HTERT RPE-1 (cell line): ENCODE results near the gene CNOT9.
"Not testable (repeated sequence)": the region's sequence is repeated elsewhere in the genome, so short reads cannot be mapped to it uniquely, and the experiment has no call there.

Source experiments
- in situ Hi-C: fragments of 300-500 bp; cut with MboI; formaldehyde crosslinking; loops from 4 replicates; pipeline ENCODE4 v1.14.3; 2020; ENCODE audit warnings: low sequenced_read_pairs

Gene CNOT9, protein sequence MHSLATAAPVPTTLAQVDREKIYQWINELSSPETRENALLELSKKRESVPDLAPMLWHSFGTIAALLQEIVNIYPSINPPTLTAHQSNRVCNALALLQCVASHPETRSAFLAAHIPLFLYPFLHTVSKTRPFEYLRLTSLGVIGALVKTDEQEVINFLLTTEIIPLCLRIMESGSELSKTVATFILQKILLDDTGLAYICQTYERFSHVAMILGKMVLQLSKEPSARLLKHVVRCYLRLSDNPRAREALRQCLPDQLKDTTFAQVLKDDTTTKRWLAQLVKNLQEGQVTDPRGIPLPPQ

DNA sequence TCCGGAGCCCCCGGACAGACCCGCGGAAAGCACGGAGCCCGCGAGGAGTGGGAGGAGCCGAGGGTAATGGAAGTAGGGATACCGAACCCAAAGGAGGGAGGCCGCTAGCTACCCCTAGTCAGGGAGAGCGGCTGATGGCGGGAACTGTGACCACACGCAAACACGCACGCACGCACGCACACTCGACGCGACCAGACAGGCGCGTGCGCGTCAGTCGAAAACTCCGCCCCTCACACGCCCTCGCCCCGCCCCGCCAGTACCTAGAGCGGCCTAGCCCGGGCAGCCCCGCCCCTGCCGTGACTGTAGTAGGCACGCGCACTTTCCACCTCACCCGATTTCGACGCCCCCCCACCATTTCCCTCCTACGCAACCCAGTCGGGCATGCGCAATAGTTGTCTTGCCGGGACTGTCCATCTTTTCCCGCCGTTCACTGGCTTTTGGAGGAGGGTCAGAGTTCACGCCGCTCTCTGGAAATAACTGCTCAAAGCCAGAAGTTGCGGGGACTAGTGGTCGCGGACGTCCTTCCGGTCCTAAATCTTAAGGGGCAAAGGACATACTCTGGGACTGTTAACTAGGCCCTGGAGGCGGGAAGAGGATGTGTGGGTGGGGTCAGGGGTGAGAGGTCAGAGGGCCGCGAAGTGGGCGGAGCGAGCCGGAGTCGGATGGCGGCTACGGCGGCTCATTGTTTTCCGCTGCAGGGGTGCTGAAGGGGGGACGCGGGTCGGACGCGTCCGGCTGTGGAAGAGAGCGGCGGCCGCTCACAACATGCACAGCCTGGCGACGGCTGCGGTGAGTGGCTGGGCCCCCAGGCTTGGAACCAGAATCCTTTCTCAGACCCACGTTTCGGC lies at the start of gene CNOT9, which contains the start of gene USP37:
CNOT9 (plus strand) TSS at position 650 of the 848 bp plus-strand sequence; CDS start at position 766, 116 bp downstream.
USP37 (minus strand) TSS at position 162 of the 848 bp plus-strand sequence. CDS start 9,698 bp downstream, outside the sequence.
- in situ Hi-C loops = no loop called here

DNA sequence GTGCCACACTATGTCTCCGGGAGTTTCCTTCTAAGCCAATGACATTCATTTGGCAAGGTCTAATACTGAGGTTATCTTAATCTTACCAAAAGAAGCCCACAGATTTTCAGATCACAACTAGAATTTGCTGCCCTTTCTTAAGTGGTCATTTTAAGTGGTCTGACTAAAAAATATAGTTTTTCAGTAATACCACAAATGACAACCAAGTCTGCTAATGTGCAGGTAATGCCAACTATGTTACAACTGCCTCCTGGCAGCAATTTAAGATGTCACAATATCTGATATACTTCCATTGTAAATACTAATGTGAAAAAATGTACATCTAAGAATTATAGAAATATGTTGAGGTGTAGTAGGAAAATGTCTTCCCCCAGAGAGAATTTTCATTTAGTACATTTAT lies 49.8 kb upstream of the CNOT9 start:
- in situ Hi-C loops = no loop called here

DNA sequence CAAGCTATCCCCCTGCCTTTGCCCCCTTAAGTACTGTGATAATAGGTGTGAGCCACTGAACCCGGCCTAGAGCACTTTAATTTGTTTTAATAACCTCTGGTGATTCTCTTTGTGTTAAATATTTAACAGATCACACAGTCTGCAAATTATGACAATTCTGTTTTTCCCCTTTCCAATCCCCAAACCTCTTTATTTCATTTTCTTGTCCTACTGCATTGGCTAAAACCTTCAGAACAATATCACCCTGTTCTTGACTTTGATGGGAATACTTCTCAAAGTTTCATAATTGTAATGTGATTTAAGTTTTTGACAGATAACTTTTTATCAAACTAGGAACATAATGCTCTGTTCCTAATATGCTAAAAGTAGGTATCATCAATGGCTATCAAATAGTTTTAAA lies 45.0 kb upstream of the CNOT9 start:
- in situ Hi-C loops = no loop called here

DNA sequence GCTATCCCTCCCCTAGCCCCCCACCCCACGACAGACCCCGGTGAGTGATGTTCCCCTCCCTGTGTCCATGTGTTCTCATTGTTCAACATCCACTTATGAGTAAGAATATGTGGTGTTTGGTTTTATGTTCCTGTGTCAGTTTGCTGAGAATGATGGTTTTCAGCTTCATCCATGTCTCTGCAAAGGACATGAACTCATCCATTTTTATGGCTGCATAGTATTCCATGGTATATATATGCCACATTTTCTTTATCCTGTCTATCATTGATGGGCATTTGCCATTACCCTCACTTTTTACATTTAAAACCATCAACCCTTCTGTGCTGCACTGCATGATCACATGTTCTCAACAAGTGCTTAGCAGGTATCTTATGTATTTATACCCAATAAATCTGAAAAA lies 40.2 kb upstream of the CNOT9 start:
- in situ Hi-C loops = not testable (repeated sequence)

DNA sequence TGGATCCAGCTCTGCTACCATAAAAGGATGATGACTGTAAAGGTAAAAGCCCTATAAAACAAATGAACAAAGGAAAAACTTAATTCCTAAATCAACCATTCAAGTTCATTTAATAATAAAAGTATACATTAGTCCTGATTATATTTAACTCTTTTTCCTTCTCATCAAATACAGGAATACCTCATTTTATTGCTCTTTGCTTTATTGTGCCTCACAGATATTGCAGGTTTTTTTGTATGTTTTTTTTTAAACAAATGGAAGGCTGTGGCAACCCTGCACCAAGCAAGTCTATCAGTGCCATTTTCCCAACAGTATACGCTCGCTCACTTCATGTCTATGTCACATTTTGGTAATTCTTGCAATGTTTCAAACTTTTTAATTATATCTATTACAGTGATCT lies 38.6 kb upstream of the CNOT9 start:
- in situ Hi-C loops = no loop called here

DNA sequence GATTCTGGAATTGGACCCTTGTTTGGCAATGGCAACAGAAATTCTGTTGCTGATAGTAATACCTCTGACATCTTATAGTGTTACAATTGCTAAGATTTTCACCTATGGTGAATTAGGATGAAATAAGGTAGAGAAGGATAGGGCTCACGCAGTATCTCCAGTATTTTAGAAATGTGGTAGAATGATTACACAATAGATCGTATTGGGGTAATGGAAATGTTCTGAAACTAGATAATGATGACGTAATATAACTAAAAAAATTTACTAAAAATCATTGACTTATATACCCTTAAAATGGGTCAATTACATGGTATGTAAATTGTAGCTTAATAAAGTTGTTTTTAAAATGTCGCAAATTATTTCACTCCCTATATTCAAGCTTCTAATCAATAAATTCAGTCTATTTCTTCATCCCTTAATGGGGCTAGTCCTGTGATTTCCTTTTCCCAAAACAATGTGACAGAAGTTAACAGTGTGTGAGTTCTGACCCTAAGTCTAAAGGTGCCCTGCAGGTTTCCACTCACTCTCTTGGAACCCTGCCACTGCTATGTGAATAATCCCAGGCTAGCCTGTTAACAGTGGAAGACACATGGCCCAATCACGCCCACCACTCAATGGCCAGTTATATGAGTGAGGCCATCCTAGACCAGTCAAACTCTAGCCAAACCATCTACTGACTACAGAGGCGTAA lies 31.7 kb upstream of the CNOT9 start:
- in situ Hi-C loops = no loop called here

DNA sequence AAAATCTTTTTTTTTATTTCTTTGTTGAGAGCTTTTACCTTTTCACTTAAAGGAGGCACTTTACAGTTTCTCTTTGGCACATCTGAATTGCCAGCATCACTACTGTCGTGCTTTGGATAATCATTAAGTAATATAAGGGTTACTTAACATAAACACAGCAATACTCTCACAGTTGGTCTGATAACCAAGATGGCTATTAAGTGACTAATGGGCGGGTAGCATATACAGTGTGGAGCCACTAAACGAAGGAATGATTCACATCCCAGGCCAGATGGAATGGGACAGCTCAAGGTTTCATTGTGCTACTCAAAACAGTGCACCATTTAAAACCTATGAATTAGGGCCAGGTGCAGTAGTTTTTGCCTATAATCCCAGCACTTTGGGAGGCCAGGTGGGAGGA lies 28.6 kb upstream of the CNOT9 start:
- in situ Hi-C loops = no loop called here

DNA sequence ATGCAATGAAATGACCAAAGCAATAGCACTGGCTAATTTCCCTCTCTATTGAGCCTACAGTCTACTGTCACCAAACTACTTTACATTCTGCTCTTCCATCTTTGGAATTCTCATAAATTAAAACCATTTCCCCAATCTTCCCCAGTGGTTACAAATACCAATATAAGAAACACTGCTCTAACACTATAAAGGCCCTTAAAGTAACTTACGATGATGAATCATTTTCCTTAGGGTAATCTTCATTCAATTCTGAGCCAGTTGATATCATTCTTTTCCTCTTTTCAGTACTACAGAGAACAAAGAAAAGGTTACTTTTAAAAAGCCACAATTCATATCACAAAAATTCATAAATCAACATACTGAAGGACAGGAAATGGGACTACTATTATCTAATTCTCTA lies 22.6 kb upstream of the CNOT9 start:
- in situ Hi-C loops = no loop called here

DNA sequence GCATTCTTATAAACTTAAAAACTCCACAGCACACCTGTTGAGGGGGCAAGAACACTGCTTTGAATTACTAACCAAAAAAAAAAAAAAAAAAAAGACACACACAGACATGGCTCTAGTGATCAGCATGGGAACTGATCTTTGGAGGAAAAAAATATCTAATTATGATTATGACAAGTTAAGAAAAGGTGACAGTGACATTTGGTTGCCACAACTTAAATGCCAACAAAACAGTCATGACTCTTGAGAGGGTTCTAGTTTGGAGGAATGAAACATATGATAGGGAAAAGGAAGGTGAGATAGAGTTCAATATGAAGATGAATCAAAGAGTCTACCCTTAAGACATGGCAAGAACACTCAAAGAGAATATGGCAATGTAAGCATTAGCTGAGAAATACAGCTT lies 21.1 kb upstream of the CNOT9 start:
- in situ Hi-C loops = no loop called here

DNA sequence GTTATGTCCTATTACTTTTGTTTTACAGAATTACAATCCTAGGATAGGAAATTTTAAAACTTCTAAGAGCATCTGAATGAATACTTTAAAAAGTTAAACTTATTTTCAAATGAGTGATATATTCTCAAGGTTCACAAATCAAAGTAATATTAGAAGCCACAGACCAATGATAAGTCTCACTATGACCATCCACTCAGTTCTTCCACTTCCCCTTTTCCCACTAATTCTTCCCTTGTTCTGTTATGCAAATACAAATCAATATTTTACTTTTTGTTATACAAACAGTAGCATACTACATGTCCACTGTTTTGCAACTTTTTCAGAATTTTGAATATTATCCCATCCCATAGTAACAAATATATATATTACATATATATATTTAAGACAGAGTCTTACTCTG lies 20.7 kb upstream of the CNOT9 start:
- in situ Hi-C loops = no loop called here

DNA sequence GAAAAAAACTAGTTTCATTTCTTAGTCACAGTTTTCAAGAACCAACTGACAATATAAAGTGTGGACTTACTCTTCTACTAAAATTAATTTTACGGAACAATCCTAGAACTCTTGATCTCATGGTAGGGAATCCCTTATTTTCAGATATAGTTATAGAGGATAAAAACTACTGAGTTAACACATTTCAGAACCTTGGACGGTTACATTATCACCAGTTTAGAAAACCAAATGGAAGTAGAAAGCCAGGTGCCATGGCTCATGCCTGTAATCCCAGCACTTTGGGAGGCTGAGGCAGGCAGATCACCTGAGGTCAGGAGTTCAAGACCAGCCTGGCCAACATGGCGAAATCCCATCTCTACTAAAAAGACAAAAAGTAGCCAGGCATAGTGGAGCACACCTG lies 14.4 kb upstream of the CNOT9 start:
- in situ Hi-C loops = not testable (repeated sequence)

DNA sequence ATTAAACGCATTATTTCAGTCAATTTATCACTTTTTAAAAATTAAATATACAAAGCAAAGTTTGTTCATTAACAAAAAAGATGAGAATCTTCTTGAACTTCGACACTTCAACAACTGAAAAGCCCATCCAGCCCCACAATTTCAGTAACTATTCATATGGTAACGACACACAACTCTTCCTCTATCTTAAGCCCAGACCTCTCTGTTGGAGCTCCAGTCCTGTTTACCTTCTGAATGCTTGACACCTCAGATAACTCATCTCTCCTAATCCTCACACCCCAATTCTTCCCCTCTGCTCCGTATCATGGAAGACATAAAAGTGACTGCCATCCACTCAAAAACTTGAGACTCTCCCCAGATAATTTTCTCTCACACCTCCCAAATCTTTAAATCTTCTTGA lies 13.1 kb upstream of the CNOT9 start:
- in situ Hi-C loops = no loop called here

DNA sequence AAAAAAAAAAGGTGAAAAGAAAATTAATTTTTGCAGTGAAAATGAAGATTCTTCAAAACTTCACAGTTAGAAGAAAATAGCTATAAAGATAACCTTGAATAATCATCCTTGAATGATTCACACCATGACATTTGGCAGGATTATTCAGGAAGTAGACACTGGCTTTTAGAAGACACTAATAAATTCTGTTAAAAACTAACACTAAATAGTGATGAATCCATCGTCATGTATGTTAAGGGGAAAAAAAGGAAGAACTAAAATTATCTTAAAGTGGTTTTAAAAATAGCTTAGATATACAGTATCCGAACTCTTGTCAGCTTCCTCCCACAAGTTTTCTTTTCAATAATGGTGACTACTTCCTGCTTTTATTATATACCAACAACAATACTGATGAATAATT lies 10.7 kb upstream of the CNOT9 start:
- in situ Hi-C loops = no loop called here

DNA sequence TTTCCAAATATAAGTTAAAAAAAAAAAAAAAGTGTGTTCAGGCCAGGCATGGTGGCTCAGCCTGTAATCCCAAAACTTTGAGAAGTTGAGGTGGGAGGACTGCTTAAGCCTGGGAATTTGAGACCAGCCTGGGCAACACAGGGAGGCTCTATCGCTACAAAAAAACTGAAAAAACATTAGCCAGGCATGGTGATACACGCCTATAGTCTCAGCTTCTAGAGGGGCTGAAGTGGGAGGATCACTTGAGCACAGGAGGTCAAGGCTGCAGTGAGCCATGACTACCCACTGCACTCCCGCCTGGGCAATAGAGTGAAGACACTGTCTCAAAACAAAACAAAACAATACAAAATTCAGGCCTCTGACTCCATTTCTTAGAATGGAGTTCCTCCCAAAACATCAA lies 9.7 kb upstream of the CNOT9 start:
- in situ Hi-C loops = no loop called here

DNA sequence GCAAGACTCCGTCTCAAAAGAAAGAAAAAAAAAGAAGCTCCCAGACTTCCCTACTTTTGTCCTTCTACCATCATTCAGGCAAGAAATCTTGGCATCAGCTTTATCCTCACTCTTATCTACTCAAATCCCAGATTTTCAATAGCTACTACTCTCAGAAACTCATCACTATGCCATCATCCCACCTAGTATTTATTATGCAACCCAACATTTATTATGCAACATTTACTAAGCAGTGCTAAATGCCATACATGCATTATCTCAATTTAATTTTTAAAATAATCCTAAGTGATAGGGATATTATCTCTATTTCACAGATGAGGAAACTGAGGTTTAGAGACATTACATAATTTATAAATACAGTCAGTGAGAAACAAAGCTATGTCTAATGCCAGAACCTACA lies 4.6 kb upstream of the CNOT9 start:
- in situ Hi-C loops = no loop called here

DNA sequence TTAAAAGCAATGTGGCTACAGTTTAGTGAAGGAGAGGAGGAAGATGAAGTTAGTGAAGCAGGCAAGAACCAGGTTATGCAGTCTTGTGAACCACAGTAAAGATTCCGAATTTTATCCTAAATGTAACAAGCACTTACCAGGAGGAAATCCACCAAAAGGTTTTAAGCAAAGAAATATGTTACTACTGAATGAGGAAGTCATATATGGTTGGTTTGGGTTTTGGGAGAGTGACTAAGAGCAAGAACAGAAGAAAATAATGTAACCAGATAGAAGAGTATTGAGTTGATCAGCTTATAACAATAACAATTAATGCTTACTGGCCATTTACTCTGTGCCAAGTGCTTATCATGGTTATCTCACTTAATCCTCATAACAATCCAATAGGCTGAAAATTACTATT lies 2.3 kb upstream of the CNOT9 start:
- in situ Hi-C loops = no loop called here

DNA sequence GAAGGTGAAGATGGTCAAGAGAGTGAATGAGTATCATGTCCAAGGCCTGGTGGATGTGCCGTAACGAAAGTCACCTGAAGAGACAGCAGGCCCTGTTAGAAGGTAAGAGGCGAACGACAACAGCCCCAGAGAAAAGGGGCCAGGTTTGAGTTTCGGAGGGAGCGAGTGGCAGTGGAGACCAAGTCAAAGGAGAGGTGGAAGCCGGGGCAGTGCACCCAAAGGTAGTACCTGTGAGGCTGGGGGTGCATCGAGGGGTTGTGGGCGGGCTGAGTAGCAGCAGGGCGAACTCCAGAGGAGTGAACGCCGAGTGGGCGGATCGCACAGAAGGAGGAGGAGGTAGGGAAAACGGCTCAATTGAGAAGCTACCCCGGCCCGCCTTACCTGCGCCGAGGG lies 846 bp upstream of the CNOT9 start:
- in situ Hi-C loops = no loop called here

DNA sequence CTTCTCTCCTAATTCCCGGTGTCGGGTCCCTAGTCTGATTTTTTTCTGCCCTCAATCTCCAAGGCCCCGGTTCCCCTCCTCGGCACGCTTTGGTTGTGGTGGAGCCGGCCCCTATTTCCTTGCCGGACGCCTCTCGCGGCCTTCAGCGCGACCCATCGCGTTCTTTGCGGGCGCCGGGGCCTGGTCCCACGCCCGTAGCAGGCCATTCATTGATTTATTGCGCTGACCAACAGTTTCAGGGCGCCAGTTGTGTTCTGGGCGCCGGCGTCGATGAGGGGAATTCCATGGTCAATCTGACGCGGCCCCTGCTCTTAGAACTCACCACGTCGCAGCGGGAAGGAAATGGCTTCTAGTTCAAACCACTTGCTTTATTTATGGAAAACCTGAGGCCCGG lies 396 bp downstream of the CNOT9 start:
- in situ Hi-C loops = no loop called here

DNA sequence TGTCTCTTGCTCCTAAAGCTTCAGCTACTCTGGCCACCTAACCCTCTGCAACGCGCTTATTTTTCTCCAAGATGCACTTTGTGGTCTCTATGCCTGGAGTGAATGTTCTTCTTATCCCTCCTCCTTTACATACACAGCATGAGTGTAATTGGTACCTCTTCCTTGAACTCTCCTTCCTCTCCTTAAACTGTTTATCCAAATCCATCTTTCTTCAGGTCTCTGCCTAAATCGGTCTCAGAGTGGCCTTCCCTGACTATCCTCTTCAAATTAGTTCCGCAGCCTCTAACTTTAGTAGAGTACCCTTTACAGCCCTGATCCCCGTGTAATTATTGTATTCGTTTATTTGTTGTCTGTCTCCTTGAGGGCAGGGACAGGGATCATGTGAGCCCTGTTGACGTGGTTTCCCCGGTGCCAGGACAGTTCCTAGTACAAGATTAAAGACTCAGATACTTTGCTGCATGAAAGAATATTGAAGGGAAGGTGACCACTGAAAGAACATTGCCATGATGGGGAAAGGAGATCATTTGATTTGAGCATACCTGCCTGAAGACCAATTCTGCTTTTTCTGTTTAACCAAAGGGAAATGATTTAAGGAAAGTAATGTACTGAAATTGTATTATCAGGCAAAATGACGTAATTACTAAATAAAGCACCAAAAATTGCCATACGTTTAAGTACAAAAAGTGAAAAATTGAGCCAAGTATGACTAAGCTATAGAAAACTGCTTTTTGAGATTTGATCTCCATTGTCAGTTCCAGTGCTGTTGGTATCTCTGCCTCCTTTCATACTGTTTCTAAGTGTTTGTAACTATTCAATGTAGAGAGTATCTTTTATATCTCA lies 1.2 kb downstream of the CNOT9 start:
- in situ Hi-C loops = no loop called here

DNA sequence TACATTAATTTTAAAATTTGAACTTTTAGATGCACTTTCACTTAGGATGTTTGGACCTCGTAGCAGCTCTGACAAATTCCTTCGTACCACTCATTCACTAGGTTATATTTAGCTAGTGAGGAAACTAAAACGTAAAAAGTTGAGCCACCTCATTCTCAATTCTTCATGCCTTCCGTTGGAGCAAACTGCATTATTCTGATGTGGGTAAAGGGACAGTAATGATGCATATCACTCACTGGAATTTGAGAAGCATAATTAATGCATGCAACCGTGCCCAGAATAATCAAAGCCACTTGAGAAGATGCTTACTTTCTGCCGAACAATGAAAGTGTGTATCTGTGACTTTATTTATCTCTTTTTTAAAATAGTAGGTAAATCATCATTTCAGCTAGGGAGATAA lies 2.2 kb downstream of the CNOT9 start:
- in situ Hi-C loops = no loop called here

DNA sequence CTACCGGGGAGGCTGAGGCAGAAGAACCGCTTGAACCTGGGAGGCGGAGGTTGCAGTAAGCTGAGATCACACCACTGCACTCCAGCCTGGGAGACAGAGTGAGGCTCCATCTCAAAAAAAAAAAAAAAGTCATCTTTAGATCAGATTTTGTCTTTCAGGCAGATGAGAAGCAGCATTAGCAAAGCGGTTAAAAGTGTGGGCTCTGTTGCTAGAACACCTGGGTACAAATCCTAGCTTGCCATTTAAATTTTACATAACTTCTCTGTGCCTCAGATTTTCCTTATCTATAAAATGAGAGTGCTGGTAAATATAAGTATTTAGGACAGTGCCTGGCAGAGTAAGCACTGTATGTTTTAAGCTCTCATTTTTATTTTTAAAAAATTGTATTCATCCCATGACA lies 8.2 kb downstream of the CNOT9 start:
- in situ Hi-C loops = no loop called here
